Measurements from ENCODE around the gene PRUNE2.

DNA sequence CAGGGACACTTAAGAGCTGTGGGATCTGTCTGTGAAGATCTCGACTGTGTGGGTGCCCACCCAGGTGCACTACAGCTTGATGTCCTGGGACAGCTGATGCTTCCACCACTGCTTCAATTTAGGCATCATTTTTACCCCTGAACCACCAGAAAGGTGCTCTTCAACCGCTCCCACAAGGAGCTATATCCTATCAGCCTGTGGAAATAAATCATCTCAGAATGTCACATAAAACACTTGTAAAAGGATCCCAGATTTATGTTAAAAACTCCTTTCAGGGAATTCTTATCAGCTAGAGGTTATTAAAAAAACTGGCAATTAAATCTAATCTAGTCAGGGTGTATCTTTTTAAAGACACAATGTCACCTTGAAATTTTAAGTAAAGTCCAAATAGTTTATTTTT, 224.4 kb downstream of the PRUNE2 start:
- TF ChIP-seq, protein P1, sequence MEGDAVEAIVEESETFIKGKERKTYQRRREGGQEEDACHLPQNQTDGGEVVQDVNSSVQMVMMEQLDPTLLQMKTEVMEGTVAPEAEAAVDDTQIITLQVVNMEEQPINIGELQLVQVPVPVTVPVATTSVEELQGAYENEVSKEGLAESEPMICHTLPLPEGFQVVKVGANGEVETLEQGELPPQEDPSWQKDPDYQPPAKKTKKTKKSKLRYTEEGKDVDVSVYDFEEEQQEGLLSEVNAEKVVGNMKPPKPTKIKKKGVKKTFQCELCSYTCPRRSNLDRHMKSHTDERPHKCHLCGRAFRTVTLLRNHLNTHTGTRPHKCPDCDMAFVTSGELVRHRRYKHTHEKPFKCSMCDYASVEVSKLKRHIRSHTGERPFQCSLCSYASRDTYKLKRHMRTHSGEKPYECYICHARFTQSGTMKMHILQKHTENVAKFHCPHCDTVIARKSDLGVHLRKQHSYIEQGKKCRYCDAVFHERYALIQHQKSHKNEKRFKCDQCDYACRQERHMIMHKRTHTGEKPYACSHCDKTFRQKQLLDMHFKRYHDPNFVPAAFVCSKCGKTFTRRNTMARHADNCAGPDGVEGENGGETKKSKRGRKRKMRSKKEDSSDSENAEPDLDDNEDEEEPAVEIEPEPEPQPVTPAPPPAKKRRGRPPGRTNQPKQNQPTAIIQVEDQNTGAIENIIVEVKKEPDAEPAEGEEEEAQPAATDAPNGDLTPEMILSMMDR (IDR thresholded peaks at IDR 0.05) = no peak
- TF ChIP-seq POLR2A (IDR thresholded peaks at IDR 0.05) = no peak
- TF ChIP-seq POLR2AphosphoS5 (IDR thresholded peaks at IDR 0.05) = no peak
- no peak for TF ChIP-seq EP300 (IDR thresholded peaks at IDR 0.05)

Measured in upper lobe of left lung (tissue), 4 donors.